GM18511 (cell line): ENCODE results near the gene OR2K2.
"Not testable (repeated sequence)": the region's sequence is repeated elsewhere in the genome, so short reads cannot be mapped to it uniquely, and the experiment has no call there.

ENCODE experiments used
- ATAC-seq: cut with Tn5 transposase; IDR thresholded peaks from one replicate; pipeline ENCODE4 v1.9.1; 2021; ENCODE audit warnings: mild to moderate bottlenecking, moderate library complexity; ENCODE audit not compliant: unreplicated experiment

Gene OR2K2

GRCh38 chr9:111298111-111298510 is 31.9 kb downstream of the OR2K2 start:
- ATAC-seq: no peak

- ATAC-seq: no peak
These were observed 32.8 kb downstream of the OR2K2 start for GRCh38 chr9:111297066-111297824.

- no peak for ATAC-seq
These were observed 35.2 kb downstream of the OR2K2 start for GRCh38 chr9:111294691-111295451.

- ATAC-seq: no peak
These were observed 42.9 kb downstream of the OR2K2 start for GRCh38 chr9:111287127-111287526.

GRCh38 chr9:111284703-111285102 is 45.3 kb downstream of the OR2K2 start:
- no peak for ATAC-seq

- ATAC-seq: no peak
These were observed 47.2 kb downstream of the OR2K2 start for GRCh38 chr9:111282845-111283244.

GRCh38 chr9:111280795-111281194 is 49.2 kb downstream of the OR2K2 start:
- not testable (repeated sequence) for ATAC-seq
